SK-N-SH (cell line): ENCODE results near the gene CNIH2. TPM values are rescaled to one million over a fixed set of nuclear protein-coding genes. Genes with fewer than 3 reads are reported as not detected.

Source experiments
- CTCF ChIA-PET: fragments of 300-600, 350-600 bp; formaldehyde crosslinking; extraction: SDS; loops from one replicate; lab custom pipeline; 2021; lab: Yijun Ruan, JAX
- POLR2A ChIA-PET: fragments of 350-600 bp; sonication (Branson Sonifier 250); formaldehyde crosslinking; extraction: SDS; loops from one replicate; lab custom pipeline; 2020; ENCODE audit warnings: antibody characterized with exemption, inconsistent platforms; lab: Yijun Ruan, JAX
- DNase-seq: peaks from one replicate; pipeline ENCODE4 v3.0.0; 2012
- H2AFZ ChIP-seq: fragments of 200-600 bp; sonication (generic); 2 replicates; pipeline ENCODE4 v1.8.1; 2016; ENCODE audit warnings: antibody characterized with exemption, mild to moderate bottlenecking, low read depth
- H3F3A ChIP-seq: fragments of 200-600 bp; sonication (generic); replicated peaks from 2 replicates; pipeline ENCODE3; 2016; ENCODE audit warnings: antibody characterized with exemption, mild to moderate bottlenecking; ENCODE audit not compliant: insufficient read depth
- H3K27ac ChIP-seq, 2 experiments: fragments of 200-500 bp in 1 of 2; fragments of 200-600 bp in 1 of 2; sonication (Bioruptor generic) in 1 of 2; sonication (generic), shearing (Covaris generic) in 1 of 2; 2 replicates each; pipeline versions ENCODE4 v1.5.1 to v1.6.1; 2014 to 2016; ENCODE audit warnings: low read depth in 2 of 2, inconsistent platforms in 1 of 2, low read length in 1 of 2, mild to moderate bottlenecking in 1 of 2, mixed read lengths in 1 of 2
- H3K27me3 ChIP-seq: fragments of 200-600 bp; sonication (generic), shearing (Covaris generic); 2 replicates; pipeline ENCODE4 v1.6.1; 2016; ENCODE audit warnings: mixed run types; ENCODE audit not compliant: insufficient read depth
- H3K36me3 ChIP-seq, 2 experiments: fragments of 200-500 bp in 1 of 2; fragments of 200-600 bp in 1 of 2; sonication (Bioruptor generic) in 1 of 2; sonication (generic) in 1 of 2; replicated peaks in 1 of 2; 2 replicates each; pipeline versions ENCODE3 to v1.5.1; 2014 to 2016; ENCODE audit warnings: low read length in 1 of 2, mild to moderate bottlenecking in 1 of 2; ENCODE audit not compliant: insufficient read depth in 2 of 2, control insufficient read depth in 1 of 2
- H3K4me1 ChIP-seq, 2 experiments: fragments of 200-500 bp in 1 of 2; fragments of 200-600 bp in 1 of 2; sonication (Bioruptor generic) in 1 of 2; sonication (generic), shearing (Covaris generic) in 1 of 2; 2 replicates each; pipeline versions ENCODE4 v1.5.1 to v1.6.1; 2014 to 2016; ENCODE audit warnings: low read depth in 1 of 2, low read length in 1 of 2, mixed run types in 1 of 2; ENCODE audit not compliant: insufficient read depth in 2 of 2, control insufficient read depth in 1 of 2
- H3K4me2 ChIP-seq: fragments of 200-600 bp; sonication (generic), shearing (Covaris generic); 2 replicates; pipeline ENCODE4 v1.6.1; 2017; ENCODE audit warnings: mixed run types
- H3K4me3 ChIP-seq, 2 experiments: fragments of 200-500 bp in 1 of 2; fragments of 200-600 bp in 1 of 2; sonication (Bioruptor generic) in 1 of 2; sonication (generic), shearing (Covaris generic) in 1 of 2; 2 replicates each; pipeline versions ENCODE4 v1.5.1 to v1.8.1; 2014 to 2016; ENCODE audit warnings: low read depth in 2 of 2, inconsistent platforms in 1 of 2, low read length in 1 of 2, mild to moderate bottlenecking in 1 of 2, mixed read lengths in 1 of 2, moderate library complexity in 1 of 2
- H3K79me2 ChIP-seq: fragments of 200-600 bp; sonication (generic); 2 replicates; pipeline ENCODE4 v1.8.1; 2017; ENCODE audit warnings: mild to moderate bottlenecking; ENCODE audit not compliant: insufficient read depth
- H3K9ac ChIP-seq: fragments of 200-600 bp; sonication (generic); 2 replicates; pipeline ENCODE4 v1.6.1; 2017; ENCODE audit warnings: mixed run types
- H3K9me2 ChIP-seq: fragments of 200-600 bp; sonication (generic); 2 replicates; pipeline ENCODE4 v1.6.1; 2017; ENCODE audit warnings: mixed run types
- H3K9me3 ChIP-seq: fragments of 200-600 bp; sonication (generic); 2 replicates; pipeline ENCODE4 v1.6.1; 2017; ENCODE audit warnings: mixed run types, mild to moderate bottlenecking, moderate library complexity
- H4K20me1 ChIP-seq: fragments of 200-600 bp; sonication (generic); 2 replicates; pipeline ENCODE4 v1.6.1; 2017; ENCODE audit warnings: mild to moderate bottlenecking, mixed run types; ENCODE audit not compliant: insufficient read depth
- CTCF ChIP-seq: fragments of 200-600 bp; sonication (generic); IDR thresholded peaks from 2 replicates; pipeline ENCODE4 v1.6.1; 2017; ENCODE audit warnings: antibody characterized with exemption, mild to moderate bottlenecking, moderate library complexity
- ELF1 ChIP-seq: IDR thresholded peaks from 2 replicates; pipeline ENCODE4 v1.4.0; 2012
- EP300 ChIP-seq, 2 experiments: IDR thresholded peaks; 2 replicates each; pipeline versions ENCODE4 v1.4.0 to v1.6.1; 2012; ENCODE audit warnings: borderline replicate concordance in 1 of 2, low read depth in 1 of 2, low read length in 1 of 2
- EZH2phosphoT487 ChIP-seq: fragments of 200-600 bp; sonication (generic); IDR thresholded peaks from 2 replicates; pipeline ENCODE4 v1.6.1; 2017; ENCODE audit warnings: low read depth, mixed run types, mild to moderate bottlenecking, antibody characterized with exemption, moderate library complexity, borderline replicate concordance
- FOXJ3 ChIP-seq: sonication (generic); formaldehyde crosslinking; IDR thresholded peaks from 2 replicates; pipeline ENCODE4 v1.5.1; 2020; ENCODE audit warnings: mild to moderate bottlenecking, missing genetic modification reagents
- FOXM1 ChIP-seq: IDR thresholded peaks from 2 replicates; pipeline ENCODE4 v1.4.0; 2012; ENCODE audit warnings: low read depth, mild to moderate bottlenecking
- GABPA ChIP-seq: IDR thresholded peaks from 2 replicates; pipeline ENCODE4 v1.4.0; 2012; ENCODE audit warnings: low read depth, mild to moderate bottlenecking
- GATA2 ChIP-seq: sonication (generic); formaldehyde crosslinking; IDR thresholded peaks from 2 replicates; pipeline ENCODE4 v1.5.0; 2020; ENCODE audit warnings: mild to moderate bottlenecking, missing genetic modification reagents
- MAX ChIP-seq: IDR thresholded peaks from 2 replicates; pipeline ENCODE4 v1.4.0; 2012; ENCODE audit warnings: low read depth
- MEF2A ChIP-seq: IDR thresholded peaks from 2 replicates; pipeline ENCODE4 v1.4.0; 2012; ENCODE audit warnings: low read depth, borderline replicate concordance
- MXI1 ChIP-seq: IDR thresholded peaks from 2 replicates; pipeline ENCODE4 v1.6.1; 2012; ENCODE audit warnings: mild to moderate bottlenecking, low read depth, low read length, improper control_type of control experiment
- NFIC ChIP-seq: IDR thresholded peaks from 2 replicates; pipeline ENCODE4 v1.4.0; 2012; ENCODE audit warnings: borderline replicate concordance
- NRF1 ChIP-seq: IDR thresholded peaks from 2 replicates; pipeline ENCODE4 v1.6.1; 2012; ENCODE audit warnings: low read depth, mild to moderate bottlenecking, low read length
- POLR2AphosphoS5 ChIP-seq: IDR thresholded peaks from 2 replicates; pipeline ENCODE4 v1.6.1; 2012; ENCODE audit warnings: low read depth, low read length
- RAD21 ChIP-seq: IDR thresholded peaks from 2 replicates; pipeline ENCODE4 v1.6.1; 2012; ENCODE audit warnings: mild to moderate bottlenecking, low read length
- RCOR1 ChIP-seq: fragments of 150-350 bp; IDR thresholded peaks from 2 replicates; pipeline ENCODE4 v1.6.1; 2017; ENCODE audit warnings: antibody characterized with exemption, low read length
- REST ChIP-seq: IDR thresholded peaks from 2 replicates; pipeline ENCODE4 v1.6.1; 2012; ENCODE audit warnings: mild to moderate bottlenecking, low read depth, low read length, moderate library complexity
- RFX5 ChIP-seq: IDR thresholded peaks from 2 replicates; pipeline ENCODE4 v1.6.1; 2012; ENCODE audit warnings: mild to moderate bottlenecking, improper control_type of control experiment, low read length
- SIN3A ChIP-seq: IDR thresholded peaks from 2 replicates; pipeline ENCODE4 v1.6.1; 2012; ENCODE audit warnings: low read depth, mild to moderate bottlenecking, low read length, moderate library complexity, borderline replicate concordance
- SMC3 ChIP-seq: IDR thresholded peaks from 2 replicates; pipeline ENCODE4 v1.6.1; 2012; ENCODE audit warnings: low read depth, low read length, improper control_type of control experiment
- TAF1 ChIP-seq: IDR thresholded peaks from 2 replicates; pipeline ENCODE4 v1.6.1; 2012; ENCODE audit warnings: low read depth, mild to moderate bottlenecking, low read length, moderate library complexity, borderline replicate concordance
- TCF12 ChIP-seq: IDR thresholded peaks from 2 replicates; pipeline ENCODE4 v1.4.0; 2012
- TEAD4 ChIP-seq: IDR thresholded peaks from 2 replicates; pipeline ENCODE4 v1.4.0; 2012; ENCODE audit warnings: mild to moderate bottlenecking, borderline replicate concordance; ENCODE audit not compliant: insufficient read depth
- YY1 ChIP-seq: IDR thresholded peaks from 2 replicates; pipeline ENCODE4 v1.4.0; 2012; ENCODE audit warnings: low read depth, mild to moderate bottlenecking
- WGBS: methylation state at CpG from one replicate; pipeline ENCODE4 v1.1.6; 2017; ENCODE audit warnings: low lambda C conversion rate; 5-methylcytosine and 5-hydroxymethylcytosine counted together
- polyA plus RNA-seq, 3 experiments: library from polyadenylated mRNA; depleted of rRNA; stranded (reverse); fragments of >200 nt; gene quantifications; 2 replicates each; pipeline ENCODE4 v1.2.3, GENCODE V29; 2012

CNIH2 gene
- polyA plus RNA-seq, 1 of the 3 experiments (the other 2 are of a cell fraction) = 11.8 TPM

- H3K36me3 ChIP-seq = no peaks in the 10 kb centered on the region
- H3K79me2 ChIP-seq = no peaks in the 10 kb centered on the region
- CTCF ChIA-PET = interaction anchor here (0.6 to 12.4 kb wide), 35 partner anchors 10 to 426 kb away, joined by 3 to 280 read pairs (median 4); partner anchors contain the start of genes B4GAT1, BRMS1, CNIH2 and DPP3
- H3K4me1 ChIP-seq = peaks cover 11 to 49% of the 10 kb centered on the region in 2 experiments; a peak in 2 of 4 replicates
- H2AFZ ChIP-seq = peak overlapping the region; percentile 88
- POLR2A ChIA-PET = interaction anchor here (0.6 to 3.1 kb wide), 17 partner anchors 10 to 194 kb away, joined by 3 to 33 read pairs (median 4); partner anchors contain the start of genes B4GAT1, BRMS1, RAB1B and RIN1
- peak overlapping the region; percentile 59 to 70 for H3K4me3 ChIP-seq
- peak overlapping the region; percentile 94 to 96 for H3K27ac ChIP-seq
- peak; percentile 88 for DNase-seq
- peaks cover 15% of the 10 kb centered on the region for H3F3A ChIP-seq
- TF ChIP-seq FOXM1 = no peak
- 0 out of 2 replicates have a peak, but pooled peaks have one; percentile 21 for TF ChIP-seq POLR2AphosphoS5
- TF ChIP-seq FOXJ3 = no peak
- TF ChIP-seq RAD21 = peak; percentile 97
- no peak for TF ChIP-seq EP300 (IDR thresholded peaks at IDR 0.05; ENCODE audit: borderline replicate concordance in 1 of 2, low read depth in 1 of 2, low read length in 1 of 2)
- no peak for TF ChIP-seq TCF12
- peak; percentile 52 for TF ChIP-seq MXI1
- TF ChIP-seq EZH2phosphoT487 = no peak
- TF ChIP-seq REST = 0 out of 2 replicates have a peak, but pooled peaks have one; percentile 5
- TF ChIP-seq CTCF = peak; percentile 98
- no peak for TF ChIP-seq ELF1
- TF ChIP-seq TAF1 = no peak
- TF ChIP-seq GATA2 (CRISPR knock-in tag) = peak; percentile 37; the same call in 1 of the 2 replicates
- no peak for TF ChIP-seq GABPA
- no peak for TF ChIP-seq TEAD4
- TF ChIP-seq MEF2A = no peak
- no peak for TF ChIP-seq YY1
- TF ChIP-seq NFIC = no peak
- TF ChIP-seq MAX = peak; percentile 57; the same call in 1 of the 2 replicates
- TF ChIP-seq RCOR1 = no peak
- peak; percentile 96 for TF ChIP-seq SMC3
- no peak for TF ChIP-seq SIN3A
- TF ChIP-seq NRF1 = peak; percentile 26; the same call in 1 of the 2 replicates
- TF ChIP-seq RFX5 = no peak
- no peaks in the 10 kb centered on the region for H4K20me1 ChIP-seq
- 0% methylated on average over 18 of the region's 44 CpGs for WGBS
- H3K9ac ChIP-seq = peak overlapping the region; percentile 68
- no peaks in the 10 kb centered on the region for H3K9me3 ChIP-seq
- H3K27me3 ChIP-seq = no peaks in the 10 kb centered on the region
- peak overlapping the region; percentile 81 for H3K4me2 ChIP-seq
- H3K9me2 ChIP-seq = no peaks in the 10 kb centered on the region
These were observed 34.1 kb downstream of the CNIH2 start for GRCh38 chr11:66311965-66312548.
